GM18519 (cell line): Measurements from ENCODE around the gene UBXN11.
A peak's percentile ranks its signal among the peaks of the same experiment; 100 is the strongest.

ENCODE experiments used
- ATAC-seq: cut with Tn5 transposase; IDR thresholded peaks from one replicate; pipeline ENCODE4 v1.9.1; 2021; ENCODE audit warnings: mild to moderate bottlenecking, moderate library complexity; ENCODE audit not compliant: unreplicated experiment, low FRiP score

The UBXN11 gene

GRCh38 chr1:26306290-26307229 is at the start of gene UBXN11:
Gene UBXN11, minus strand, starts transcription at chr1:26306636. Its CDS starts 3,753 bp downstream, at chr1:26302883.
- ATAC-seq: peak; percentile 87

GRCh38 chr1:26356106-26356505 is 49.7 kb upstream of the UBXN11 start:
- no peak for ATAC-seq

- no peak for ATAC-seq
These were observed 48.5 kb upstream of the UBXN11 start for GRCh38 chr1:26354972-26355371.

DNA sequence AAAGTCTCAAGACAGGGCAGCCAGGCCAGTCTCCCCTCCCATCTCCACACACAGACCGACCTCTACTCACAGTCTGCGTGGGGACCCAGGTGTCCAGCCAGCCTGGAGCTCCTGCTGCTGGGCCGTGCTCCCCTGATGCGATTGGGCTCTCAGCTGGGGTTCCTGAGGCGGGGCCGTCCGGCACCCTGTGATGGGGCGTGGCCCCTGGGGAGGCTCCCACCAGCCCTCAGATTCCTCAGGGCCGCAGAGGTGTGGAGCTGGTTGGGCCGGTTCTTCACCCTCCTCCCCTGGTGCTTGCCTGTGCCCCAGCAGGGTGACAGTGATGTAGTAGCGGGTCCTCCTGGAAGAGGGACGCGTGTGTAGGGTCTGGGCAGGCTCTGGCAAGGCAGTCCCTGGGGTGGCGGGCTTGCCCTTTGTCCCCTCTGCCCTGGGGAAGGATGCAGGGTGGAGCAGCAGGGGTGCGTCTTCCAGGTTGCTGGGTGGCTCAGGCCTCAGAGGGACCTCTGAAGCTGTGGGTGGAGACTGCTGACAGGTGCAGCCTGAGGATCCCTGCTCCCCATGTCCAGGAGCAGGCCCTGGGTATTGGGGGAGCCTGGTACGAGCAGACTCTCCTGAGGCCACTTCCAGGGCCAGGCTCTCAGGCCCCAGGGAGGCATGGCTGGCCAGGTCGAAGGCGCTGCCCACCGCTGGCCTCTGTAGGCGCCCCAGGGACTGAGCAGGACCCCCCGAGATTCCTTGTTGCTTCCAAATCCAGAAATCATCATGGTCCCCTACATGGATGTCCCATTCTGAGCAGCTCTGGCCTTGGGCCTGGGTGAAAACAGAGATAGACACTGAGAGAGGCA is 47.8 kb upstream of the UBXN11 start, which contains the start of gene CRYBG2:
Gene CRYBG2 (minus strand): TSS at position 155 of the 845 bp plus-strand sequence. CDS start 7,473 bp downstream, outside the sequence.
- no peak for ATAC-seq

- ATAC-seq: no peak
These were observed 46.9 kb upstream of the UBXN11 start for GRCh38 chr1:26353210-26353859.

- no peak for ATAC-seq
These were observed 45.9 kb upstream of the UBXN11 start for GRCh38 chr1:26352338-26352679.

DNA sequence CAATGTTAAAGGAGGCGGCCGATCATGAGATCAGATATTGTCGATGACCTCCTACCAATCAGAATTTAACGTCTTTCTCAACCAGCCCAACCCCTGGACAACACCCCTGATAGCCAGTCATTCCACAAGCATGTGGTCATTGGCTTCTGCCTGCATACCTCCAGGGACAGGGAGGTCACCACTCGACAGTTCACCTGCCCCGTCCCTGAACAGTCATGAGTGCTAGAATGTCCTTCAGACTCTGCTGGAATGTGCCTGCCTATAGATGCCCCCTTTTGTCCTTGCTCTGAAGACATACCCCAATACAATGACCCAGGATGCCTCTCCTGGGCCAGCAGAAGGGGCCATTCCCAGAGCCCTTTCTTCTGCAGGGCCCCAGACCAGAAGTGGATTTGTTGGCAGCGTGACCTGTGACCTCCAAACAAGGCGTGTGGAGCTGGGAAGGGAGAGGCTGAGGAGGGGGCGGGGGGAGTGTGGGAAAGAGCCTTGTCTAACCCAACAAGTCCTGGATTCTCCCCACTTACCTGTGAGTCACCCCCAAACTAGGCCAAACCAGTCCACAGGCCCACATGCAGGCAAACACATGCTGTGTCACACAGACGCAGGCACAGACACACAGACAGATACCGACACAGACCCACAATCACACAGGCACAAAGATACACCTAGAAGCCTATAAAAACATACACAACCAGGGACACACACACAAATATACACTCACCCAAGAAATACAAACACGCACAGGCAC is 45.3 kb upstream of the UBXN11 start:
- ATAC-seq: no peak

DNA sequence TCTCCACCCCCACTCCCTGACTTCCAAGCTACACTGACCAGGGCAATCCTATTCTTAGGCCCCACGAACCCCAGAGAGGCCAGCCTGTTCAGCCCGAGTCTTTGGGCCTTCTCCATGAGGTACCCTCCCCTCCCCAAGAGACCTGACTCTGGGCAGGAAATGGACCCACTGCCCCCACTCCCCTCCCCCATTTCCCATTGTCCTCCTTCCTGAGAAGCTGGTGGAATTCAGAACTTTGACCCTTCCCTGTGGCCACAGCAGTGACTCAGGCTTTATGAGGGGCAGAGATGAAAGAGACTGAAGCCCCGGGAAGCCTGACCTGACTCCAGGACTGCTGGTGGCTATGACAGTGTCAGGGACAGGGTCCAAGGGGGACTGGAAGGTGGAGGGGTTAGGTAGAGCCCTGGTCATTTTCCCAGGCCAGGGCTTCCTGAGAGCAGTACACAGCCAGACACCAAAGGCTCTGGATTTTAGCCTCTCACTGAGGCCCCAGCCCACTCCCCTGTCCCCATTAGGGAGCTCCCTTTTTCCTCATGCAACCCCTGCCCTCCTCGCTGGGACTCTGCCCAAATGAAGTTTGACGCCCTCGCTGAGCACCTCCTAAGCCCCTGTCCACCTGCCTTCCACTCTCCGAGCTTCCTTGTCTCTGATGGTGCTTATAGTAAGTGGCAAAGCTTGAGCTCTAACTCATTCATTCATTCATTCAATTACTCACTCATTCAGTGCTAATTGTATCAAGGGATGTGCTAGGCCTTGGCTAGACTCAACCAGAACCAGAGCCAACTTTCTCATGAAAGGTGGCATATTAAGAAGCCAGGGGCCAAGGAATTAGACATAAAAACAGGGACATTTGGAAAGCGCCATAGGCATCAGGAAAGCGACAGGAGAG is 44.5 kb upstream of the UBXN11 start:
- ATAC-seq: no peak

GRCh38 chr1:26350343-26350700 is 43.9 kb upstream of the UBXN11 start:
- ATAC-seq: no peak

DNA sequence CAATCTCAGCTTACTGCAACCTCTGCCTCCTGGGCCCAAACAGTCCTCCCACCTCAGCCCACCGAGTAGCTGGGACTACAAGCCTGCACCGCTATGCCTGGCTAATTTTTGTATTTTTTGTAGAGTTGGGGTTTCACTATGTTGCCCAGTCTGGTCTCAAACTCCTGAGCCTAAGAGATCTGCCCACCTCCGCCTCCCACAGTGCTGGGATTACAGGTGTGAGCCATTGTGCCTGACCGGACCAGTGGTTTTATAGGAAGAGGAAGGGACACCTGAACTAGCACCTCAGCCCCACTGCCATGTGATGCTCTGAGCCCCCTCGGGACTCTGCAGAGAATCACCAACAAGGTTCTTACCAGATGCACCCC is 43.4 kb upstream of the UBXN11 start:
- no peak for ATAC-seq

- no peak for ATAC-seq
These were observed 42.9 kb upstream of the UBXN11 start for GRCh38 chr1:26349188-26349876.

- no peak for ATAC-seq
These were observed 40.0 kb upstream of the UBXN11 start for GRCh38 chr1:26346274-26347033.

DNA sequence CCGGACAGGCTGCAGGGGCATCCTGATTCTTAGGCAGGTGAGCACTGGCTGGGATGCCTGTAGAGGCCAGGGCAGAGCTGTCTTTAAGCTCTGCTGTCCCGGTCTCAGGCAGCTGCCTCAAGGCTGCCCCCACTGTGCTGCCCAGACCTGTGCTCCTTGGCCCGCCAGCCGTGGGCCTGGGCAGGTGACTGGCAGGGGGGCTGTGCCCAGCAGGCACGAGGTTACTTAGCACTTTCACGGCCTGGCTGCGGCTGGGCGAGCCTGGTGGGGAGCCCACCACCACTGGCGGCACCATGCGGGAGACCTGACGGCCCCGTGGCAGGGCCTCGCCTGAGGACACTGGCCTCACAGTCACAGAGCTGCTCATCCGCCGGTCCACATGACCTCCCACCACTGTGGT is 39.3 kb upstream of the UBXN11 start:
- no peak for ATAC-seq

- ATAC-seq: no peak
These were observed 37.9 kb upstream of the UBXN11 start for GRCh38 chr1:26344147-26344920.

- no peak for ATAC-seq
These were observed 33.6 kb upstream of the UBXN11 start for GRCh38 chr1:26340047-26340481.

- no peak for ATAC-seq
These were observed 32.2 kb upstream of the UBXN11 start for GRCh38 chr1:26338670-26339069.

GRCh38 chr1:26337625-26338024 is 31.2 kb upstream of the UBXN11 start:
- no peak for ATAC-seq
